BJ (cell line): ENCODE results near the gene HCAR1. TPM values are rescaled to one million over a fixed set of nuclear protein-coding genes. Genes with fewer than 3 reads are reported as not detected.
"Not testable (repeated sequence)": the region's sequence is repeated elsewhere in the genome, so short reads cannot be mapped to it uniquely, and the experiment has no call there.

ENCODE experiments used
- CTCF ChIA-PET: fragments of 350-600 bp; formaldehyde crosslinking; extraction: SDS; loops from one replicate; lab custom pipeline; 2021; ENCODE audit warnings: antibody characterized with exemption, inconsistent platforms; lab: Yijun Ruan, JAX
- POLR2A ChIA-PET: fragments of 300-600 bp; sonication (Branson Sonifier 250); formaldehyde crosslinking; extraction: SDS; loops from one replicate; lab custom pipeline; 2021; ENCODE audit warnings: antibody characterized with exemption; lab: Charles Lee
- DNase-seq: peaks from one replicate; pipeline ENCODE4 v3.0.0-alpha.2; 2011; ENCODE audit warnings: low read depth
- H3K27me3 ChIP-seq: 2 replicates; pipeline ENCODE4 v1.6.0; 2011; ENCODE audit warnings: low read length; ENCODE audit not compliant: control insufficient read depth, insufficient read depth
- H3K36me3 ChIP-seq: 2 replicates; pipeline ENCODE4 v1.5.1; 2011; ENCODE audit warnings: low read length; ENCODE audit not compliant: control insufficient read depth, insufficient read depth
- H3K4me3 ChIP-seq: 2 replicates; pipeline ENCODE4 v1.5.1; 2011; ENCODE audit warnings: low read depth, mild to moderate bottlenecking, control low read depth, low read length
- CTCF ChIP-seq: IDR thresholded peaks from 2 replicates; pipeline ENCODE4 v1.5.1; 2011; ENCODE audit warnings: low read depth, mild to moderate bottlenecking, control low read depth, inconsistent platforms, low read length, moderate library complexity; ENCODE audit not compliant: insufficient read depth
- polyA plus RNA-seq: library from polyadenylated mRNA; depleted of rRNA; stranded (reverse); fragments of >200 nt; gene quantifications from 2 replicates; pipeline ENCODE4 v1.2.3, GENCODE V29; 2011

HCAR1 gene
- polyA plus RNA-seq, 1 experiment = not detected

GRCh38 chr12:122721057-122721545, 9.5 kb downstream of the HCAR1 start:
- CTCF ChIA-PET = no interaction called here
- no peak for TF ChIP-seq CTCF
- POLR2A ChIA-PET = no interaction called here

GRCh38 chr12:122716658-122717057, 14.0 kb downstream of the HCAR1 start, which contains the start of gene HCAR3:
Gene HCAR3, minus strand, starts transcription at chr12:122716811. Its CDS starts 74 bp downstream, at chr12:122716737.
- H3K4me3 ChIP-seq, H3K36me3 ChIP-seq, DNase-seq, H3K27me3 ChIP-seq, POLR2A ChIA-PET, CTCF ChIA-PET: not testable (repeated sequence)

More at GRCh38 chr12:122721057-122721545, 9.5 kb downstream of the HCAR1 start:
- no peak overlapping the region for H3K4me3 ChIP-seq
- no peak for DNase-seq
- H3K27me3 ChIP-seq = 0 out of 2 replicates have a peak, but pooled peaks cover under 1% of the 10 kb centered on the region
- H3K36me3 ChIP-seq = no peaks in the 10 kb centered on the region

GRCh38 chr12:122715211-122715610, 15.4 kb downstream of the HCAR1 start:
- H3K36me3 ChIP-seq, H3K27me3 ChIP-seq, CTCF ChIA-PET, DNase-seq, H3K4me3 ChIP-seq, POLR2A ChIA-PET: not testable (repeated sequence)

GRCh38 chr12:122713491-122714188, 17.0 kb downstream of the HCAR1 start:
- H3K4me3 ChIP-seq, H3K36me3 ChIP-seq, DNase-seq, CTCF ChIA-PET, POLR2A ChIA-PET, H3K27me3 ChIP-seq: not testable (repeated sequence)

GRCh38 chr12:122711266-122711665, 19.4 kb downstream of the HCAR1 start:
- DNase-seq, CTCF ChIA-PET, POLR2A ChIA-PET, H3K36me3 ChIP-seq, H3K4me3 ChIP-seq, H3K27me3 ChIP-seq: not testable (repeated sequence)

GRCh38 chr12:122710341-122710740, 20.3 kb downstream of the HCAR1 start:
- DNase-seq = not testable (repeated sequence)

GRCh38 chr12:122709287-122709686, 21.4 kb downstream of the HCAR1 start:
- H3K36me3 ChIP-seq, DNase-seq, H3K4me3 ChIP-seq, H3K27me3 ChIP-seq, POLR2A ChIA-PET, CTCF ChIA-PET: not testable (repeated sequence)

More at GRCh38 chr12:122710341-122710740, 20.3 kb downstream of the HCAR1 start:
- POLR2A ChIA-PET, H3K27me3 ChIP-seq, CTCF ChIA-PET, H3K4me3 ChIP-seq, H3K36me3 ChIP-seq: not testable (repeated sequence)

- DNase-seq, POLR2A ChIA-PET, CTCF ChIA-PET, H3K4me3 ChIP-seq, H3K36me3 ChIP-seq, H3K27me3 ChIP-seq: not testable (repeated sequence)
These were observed 26.8 kb downstream of the HCAR1 start for GRCh38 chr12:122703841-122704240.

GRCh38 chr12:122702890-122703611, 27.6 kb downstream of the HCAR1 start, which contains the start of gene HCAR2:
Gene HCAR2, minus strand, starts transcription at chr12:122703357. Its CDS starts 74 bp downstream, at chr12:122703283.
- H3K4me3 ChIP-seq, H3K36me3 ChIP-seq, POLR2A ChIA-PET, H3K27me3 ChIP-seq, CTCF ChIA-PET, DNase-seq: not testable (repeated sequence)

GRCh38 chr12:122701481-122701880, 29.2 kb downstream of the HCAR1 start:
- DNase-seq, POLR2A ChIA-PET, H3K4me3 ChIP-seq, H3K36me3 ChIP-seq, H3K27me3 ChIP-seq, CTCF ChIA-PET: not testable (repeated sequence)

GRCh38 chr12:122700038-122700710, 30.5 kb downstream of the HCAR1 start:
- CTCF ChIA-PET, H3K36me3 ChIP-seq, POLR2A ChIA-PET, H3K4me3 ChIP-seq, DNase-seq, H3K27me3 ChIP-seq: not testable (repeated sequence)
